Body of pancreas (tissue), 4 donors: ENCODE results near the gene UCN2.

Experiments
- CTCF ChIP-seq, 7 experiments: fragments of 450-650 bp in 4 of 7; fragments of 200-600 bp in 3 of 7; sonication (generic) in 3 of 7; IDR thresholded peaks; one replicate each; pipeline ENCODE4 v1.5.1; 2016 to 2019; ENCODE audit warnings: antibody characterized with exemption in 7 of 7
- POLR2A ChIP-seq, 3 donors: fragments of 450-650 bp; IDR thresholded peaks; one replicate each; pipeline ENCODE4 v1.6.1; 2016; ENCODE audit warnings: antibody characterized with exemption in 3 of 3, mild to moderate bottlenecking in 2 of 3

DNA sequence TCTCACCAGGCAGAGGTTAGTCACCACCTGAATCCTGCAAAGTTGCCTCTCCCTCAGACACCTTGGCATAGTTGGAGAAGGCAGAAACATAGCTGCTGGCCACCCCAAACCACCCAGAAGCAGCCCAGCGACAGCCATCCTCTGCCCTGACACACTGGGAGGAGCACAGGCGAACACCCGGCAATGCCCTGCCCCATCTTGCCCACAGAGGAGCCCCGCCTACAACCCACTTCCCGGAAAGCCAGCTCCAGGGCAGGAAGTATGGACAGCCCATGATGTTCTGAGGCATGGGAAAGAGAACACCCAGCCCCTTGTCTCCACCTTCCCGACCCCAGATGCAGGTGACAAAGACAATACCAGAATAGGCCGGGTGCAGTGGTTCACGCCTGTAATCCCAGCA lies 47.0 kb downstream of the UCN2 start:
- TF ChIP-seq POLR2A (IDR thresholded peaks at IDR 0.05) = no peak
- TF ChIP-seq CTCF (IDR thresholded peaks at IDR 0.05) = no peak
